ENCODE results near the gene CAPN9.

- TF ChIP-seq EZH2 (IDR thresholded peaks at IDR 0.05; ENCODE audit: borderline replicate concordance, low read length) (no peak), CTCF (IDR thresholded peaks at IDR 0.05; ENCODE audit: low read length) (no peak)
Measured at GRCh38 chr1:230709619-230710542, 37.3 kb upstream of the CAPN9 start.

Measured in OCI-LY1 (cell line).